HEK293 (cell line): Measurements from ENCODE around the gene FGD6.

Experiments used
- GLIS2 ChIP-seq: fragments of 450-650 bp; formaldehyde crosslinking; IDR thresholded peaks from 2 replicates; pipeline ENCODE4 v1.5.1; 2016; ENCODE audit warnings: missing biosample characterization, missing genetic modification characterization
- RBAK ChIP-seq: fragments of 450-650 bp; formaldehyde crosslinking; IDR thresholded peaks from 2 replicates; pipeline ENCODE4 v1.5.1; 2016; ENCODE audit warnings: missing biosample characterization, missing genetic modification characterization
- REST ChIP-seq: fragments of 450-650 bp; formaldehyde crosslinking; IDR thresholded peaks from 2 replicates; pipeline ENCODE4 v1.5.1; 2016; ENCODE audit warnings: missing biosample characterization, missing genetic modification characterization
- SP2 ChIP-seq: fragments of 450-650 bp; formaldehyde crosslinking; IDR thresholded peaks from 2 replicates; pipeline ENCODE4 v1.5.1; 2016; ENCODE audit warnings: missing biosample characterization, missing genetic modification characterization
- ZFP69B ChIP-seq: fragments of 450-650 bp; formaldehyde crosslinking; IDR thresholded peaks from 2 replicates; pipeline ENCODE4 v1.5.1; 2016; ENCODE audit warnings: missing biosample characterization, missing genetic modification characterization
- ZNF10 ChIP-seq: fragments of 450-650 bp; formaldehyde crosslinking; IDR thresholded peaks from 2 replicates; pipeline ENCODE4 v1.5.1; 2017; ENCODE audit warnings: missing biosample characterization, missing genetic modification characterization
- ZNF211 ChIP-seq: fragments of 450-650 bp; formaldehyde crosslinking; IDR thresholded peaks from 2 replicates; pipeline ENCODE4 v1.5.1; 2016; ENCODE audit warnings: low read depth, missing biosample characterization, missing genetic modification characterization
- ZNF280D ChIP-seq: fragments of 450-650 bp; formaldehyde crosslinking; IDR thresholded peaks from 2 replicates; pipeline ENCODE4 v1.5.1; 2016; ENCODE audit warnings: missing biosample characterization, missing genetic modification characterization
- ZNF670 ChIP-seq: fragments of 450-650 bp; formaldehyde crosslinking; IDR thresholded peaks from 2 replicates; pipeline ENCODE4 v1.5.1; 2016; ENCODE audit warnings: missing biosample characterization, missing genetic modification characterization, low read depth
- ZNF776 ChIP-seq: fragments of 450-650 bp; formaldehyde crosslinking; IDR thresholded peaks from 2 replicates; pipeline ENCODE4 v1.5.0; 2017; ENCODE audit warnings: missing biosample characterization, missing genetic modification characterization, borderline replicate concordance
- TF ChIP-seq, protein P1 (sequence below): fragments of 450-650 bp; formaldehyde crosslinking; IDR thresholded peaks from 2 replicates; pipeline ENCODE4 v1.5.1; 2016; ENCODE audit warnings: missing biosample characterization, missing genetic modification characterization
- TF ChIP-seq, protein P2 (sequence below): fragments of 450-650 bp; formaldehyde crosslinking; IDR thresholded peaks from 2 replicates; pipeline ENCODE4 v1.5.1; 2016; ENCODE audit warnings: missing biosample characterization, missing genetic modification characterization

DNA sequence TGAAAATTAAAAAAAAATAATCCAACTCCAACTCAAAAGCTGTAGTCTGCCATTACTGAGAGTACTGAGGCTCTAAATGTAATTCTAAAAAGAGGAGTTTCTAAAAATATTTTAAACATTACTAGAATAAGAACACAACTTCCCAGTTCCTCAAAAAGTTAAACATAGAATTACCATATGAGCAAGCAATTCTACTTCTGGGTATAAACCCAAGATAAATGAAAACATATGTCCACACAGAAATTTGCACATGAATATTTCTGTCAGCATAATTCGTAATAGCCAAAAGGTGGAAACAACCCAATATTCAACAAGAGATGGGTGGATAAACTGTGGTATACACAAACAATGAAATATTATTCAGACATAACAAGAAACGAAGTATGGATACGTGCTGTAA is 128.9 kb downstream of the FGD6 start:
- TF ChIP-seq REST (tag by site-specific recombination) (no peak), ZNF211 (tag by site-specific recombination) (no peak), GLIS2 (tag by site-specific recombination) (no peak), ZNF776 (tag by site-specific recombination) (no peak), ZNF670 (tag by site-specific recombination) (no peak), ZNF10 (no peak), RBAK (tag by site-specific recombination) (no peak), ZFP69B (tag by site-specific recombination) (no peak), ZNF280D (tag by site-specific recombination) (no peak), SP2 (tag by site-specific recombination) (no peak)
- TF ChIP-seq, protein P1, sequence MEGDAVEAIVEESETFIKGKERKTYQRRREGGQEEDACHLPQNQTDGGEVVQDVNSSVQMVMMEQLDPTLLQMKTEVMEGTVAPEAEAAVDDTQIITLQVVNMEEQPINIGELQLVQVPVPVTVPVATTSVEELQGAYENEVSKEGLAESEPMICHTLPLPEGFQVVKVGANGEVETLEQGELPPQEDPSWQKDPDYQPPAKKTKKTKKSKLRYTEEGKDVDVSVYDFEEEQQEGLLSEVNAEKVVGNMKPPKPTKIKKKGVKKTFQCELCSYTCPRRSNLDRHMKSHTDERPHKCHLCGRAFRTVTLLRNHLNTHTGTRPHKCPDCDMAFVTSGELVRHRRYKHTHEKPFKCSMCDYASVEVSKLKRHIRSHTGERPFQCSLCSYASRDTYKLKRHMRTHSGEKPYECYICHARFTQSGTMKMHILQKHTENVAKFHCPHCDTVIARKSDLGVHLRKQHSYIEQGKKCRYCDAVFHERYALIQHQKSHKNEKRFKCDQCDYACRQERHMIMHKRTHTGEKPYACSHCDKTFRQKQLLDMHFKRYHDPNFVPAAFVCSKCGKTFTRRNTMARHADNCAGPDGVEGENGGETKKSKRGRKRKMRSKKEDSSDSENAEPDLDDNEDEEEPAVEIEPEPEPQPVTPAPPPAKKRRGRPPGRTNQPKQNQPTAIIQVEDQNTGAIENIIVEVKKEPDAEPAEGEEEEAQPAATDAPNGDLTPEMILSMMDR (tag by site-specific recombination): no peak
- TF ChIP-seq, protein P2, sequence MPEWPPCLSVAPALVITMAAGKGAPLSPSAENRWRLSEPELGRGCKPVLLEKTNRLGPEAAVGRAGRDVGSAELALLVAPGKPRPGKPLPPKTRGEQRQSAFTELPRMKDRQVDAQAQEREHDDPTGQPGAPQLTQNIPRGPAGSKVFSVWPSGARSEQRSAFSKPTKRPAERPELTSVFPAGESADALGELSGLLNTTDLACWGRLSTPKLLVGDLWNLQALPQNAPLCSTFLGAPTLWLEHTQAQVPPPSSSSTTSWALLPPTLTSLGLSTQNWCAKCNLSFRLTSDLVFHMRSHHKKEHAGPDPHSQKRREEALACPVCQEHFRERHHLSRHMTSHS (tag by site-specific recombination): no peak
